SIG-M5 (cell line): ENCODE measurements around the gene TMEM175.

Experiments used
- DNase-seq: peaks from one replicate; lab custom pipeline; 2025; lab: John Stamatoyannopoulos, UW

TMEM175 gene

GRCh38 chr4:898869-899555 is 33.2 kb upstream of the TMEM175 start:
- DNase-seq = no peak

- DNase-seq = no peak
These were observed 32.7 kb upstream of the TMEM175 start for GRCh38 chr4:899556-899906.

- no peak for DNase-seq
These were observed 32.2 kb upstream of the TMEM175 start for GRCh38 chr4:900073-900472.

GRCh38 chr4:900721-901120 is 31.5 kb upstream of the TMEM175 start:
- DNase-seq = no peak

GRCh38 chr4:901192-901910 is 30.9 kb upstream of the TMEM175 start:
- no peak for DNase-seq

- no peak for DNase-seq
These were observed 28.9 kb upstream of the TMEM175 start for GRCh38 chr4:903066-904046.

GRCh38 chr4:905485-906338 is 26.5 kb upstream of the TMEM175 start:
- no peak for DNase-seq

- no peak for DNase-seq
These were observed 25.7 kb upstream of the TMEM175 start for GRCh38 chr4:906339-907102.

- DNase-seq = no peak
These were observed 25.2 kb upstream of the TMEM175 start for GRCh38 chr4:907103-907400.

GRCh38 chr4:907691-908425 is 24.4 kb upstream of the TMEM175 start:
- no peak for DNase-seq

GRCh38 chr4:909131-909571 is 23.1 kb upstream of the TMEM175 start:
- DNase-seq = no peak

- no peak for DNase-seq
These were observed 22.4 kb upstream of the TMEM175 start for GRCh38 chr4:909821-910220.

- no peak for DNase-seq
These were observed 21.7 kb upstream of the TMEM175 start for GRCh38 chr4:910366-911091.

- DNase-seq = no peak
These were observed 21.0 kb upstream of the TMEM175 start for GRCh38 chr4:911221-911751.

- no peak for DNase-seq
These were observed 20.3 kb upstream of the TMEM175 start for GRCh38 chr4:911871-912490.

GRCh38 chr4:912548-913279 is 19.5 kb upstream of the TMEM175 start:
- no peak for DNase-seq

GRCh38 chr4:913280-913618 is 19.0 kb upstream of the TMEM175 start:
- no peak for DNase-seq

GRCh38 chr4:914531-914930 is 17.7 kb upstream of the TMEM175 start:
- no peak for DNase-seq
